ENCODE measurements around the gene SKAP1. TPM values are rescaled to one million over a fixed set of nuclear protein-coding genes. Genes with fewer than 3 reads are reported as not detected.

Gene SKAP1
- total and polyA plus RNA-seq, 2 donors (not counting 1 experiment from before 2014, with no cell fraction given): not detected

GRCh38 chr17:48229936-48230335 lies 200.1 kb downstream of the SKAP1 start:
- no peaks in the 10 kb centered on the region for H3K79me2 ChIP-seq (ENCODE audit: control insufficient read depth, insufficient read depth, low read length)
- H3K4me3 ChIP-seq (replicated peaks in 1 of 4; ENCODE audit: control extremely low read depth in 1 of 4, insufficient read depth in 1 of 4, low read depth in 3 of 4, low read length in 4 of 4): no peak overlapping the region
- no peak overlapping the region for H3K4me2 ChIP-seq (ENCODE audit: extremely low read depth, insufficient read depth, low read length)
- H3K9me3 ChIP-seq (ENCODE audit: control insufficient read depth, insufficient read depth, low read depth, low read length): no peaks in the 10 kb centered on the region
- H3K9ac ChIP-seq (ENCODE audit: insufficient read depth, low read length): no peak overlapping the region
- no peak overlapping the region for H2AFZ ChIP-seq (ENCODE audit: low read length)
- H3K36me3 ChIP-seq (ENCODE audit: control insufficient read depth, insufficient read depth, low read length): no peaks in the 10 kb centered on the region
- DNase-seq (ENCODE audit: low read depth in 2 of 2): no peak
- H3K4me1 ChIP-seq (ENCODE audit: control insufficient read depth, extremely low read depth, insufficient read depth, low read length): no peaks in the 10 kb centered on the region
- no peak for TF ChIP-seq EZH2 (IDR thresholded peaks at IDR 0.05; ENCODE audit: low read length, missing control alignments)
- TF ChIP-seq CTCF (conservative IDR thresholded peaks at IDR 0.05 in 1 of 2, IDR thresholded peaks at IDR 0.05 in 1 of 2; ENCODE audit: low read depth in 1 of 2, low read length in 2 of 2): no peak
- H3K27me3 ChIP-seq (ENCODE audit: control insufficient read depth, insufficient read depth, low read length): peaks cover 29% of the 10 kb centered on the region
- H3K27ac ChIP-seq (ENCODE audit: insufficient read depth, low read length): no peak overlapping the region
- H4K20me1 ChIP-seq (ENCODE audit: control insufficient read depth, extremely low read depth, insufficient read depth, low read length): no peaks in the 10 kb centered on the region

GRCh38 chr17:48228720-48229119 lies 201.3 kb downstream of the SKAP1 start:
- TF ChIP-seq CTCF (conservative IDR thresholded peaks at IDR 0.05 in 1 of 2, IDR thresholded peaks at IDR 0.05 in 1 of 2; ENCODE audit: low read depth in 1 of 2, low read length in 2 of 2) (no peak), EZH2 (IDR thresholded peaks at IDR 0.05; ENCODE audit: low read length, missing control alignments) (no peak)

GRCh38 chr17:48225725-48226567 lies 204.1 kb downstream of the SKAP1 start:
- no peaks in the 10 kb centered on the region for H3K79me2 ChIP-seq (ENCODE audit: control insufficient read depth, insufficient read depth, low read length)
- no peak for TF ChIP-seq EZH2 (IDR thresholded peaks at IDR 0.05; ENCODE audit: low read length, missing control alignments)
- no peak for TF ChIP-seq CTCF (conservative IDR thresholded peaks at IDR 0.05 in 1 of 2, IDR thresholded peaks at IDR 0.05 in 1 of 2; ENCODE audit: low read depth in 1 of 2, low read length in 2 of 2)
- no peak overlapping the region for H3K27ac ChIP-seq (ENCODE audit: insufficient read depth, low read length)
- DNase-seq (ENCODE audit: low read depth in 2 of 2): no peak
- H3K27me3 ChIP-seq (ENCODE audit: control insufficient read depth, insufficient read depth, low read length): peaks cover 30% of the 10 kb centered on the region
- no peaks in the 10 kb centered on the region for H3K4me1 ChIP-seq (ENCODE audit: control insufficient read depth, extremely low read depth, insufficient read depth, low read length)
- no peak overlapping the region for H3K4me2 ChIP-seq (ENCODE audit: extremely low read depth, insufficient read depth, low read length)
- no peak overlapping the region for H2AFZ ChIP-seq (ENCODE audit: low read length)
- no peak overlapping the region for H3K9ac ChIP-seq (ENCODE audit: insufficient read depth, low read length)
- H3K9me3 ChIP-seq (ENCODE audit: control insufficient read depth, insufficient read depth, low read depth, low read length): no peaks in the 10 kb centered on the region
- H4K20me1 ChIP-seq (ENCODE audit: control insufficient read depth, extremely low read depth, insufficient read depth, low read length): no peaks in the 10 kb centered on the region
- no peaks in the 10 kb centered on the region for H3K36me3 ChIP-seq (ENCODE audit: control insufficient read depth, insufficient read depth, low read length)
- H3K4me3 ChIP-seq (replicated peaks in 1 of 4; ENCODE audit: control extremely low read depth in 1 of 4, insufficient read depth in 1 of 4, low read depth in 3 of 4, low read length in 4 of 4): no peak overlapping the region

More at GRCh38 chr17:48228720-48229119, 201.3 kb downstream of the SKAP1 start:
- H2AFZ ChIP-seq (ENCODE audit: low read length): no peak overlapping the region
- no peaks in the 10 kb centered on the region for H4K20me1 ChIP-seq (ENCODE audit: control insufficient read depth, extremely low read depth, insufficient read depth, low read length)
- no peak overlapping the region for H3K27ac ChIP-seq (ENCODE audit: insufficient read depth, low read length)
- no peak overlapping the region for H3K4me3 ChIP-seq (replicated peaks in 1 of 4; ENCODE audit: control extremely low read depth in 1 of 4, insufficient read depth in 1 of 4, low read depth in 3 of 4, low read length in 4 of 4)
- H3K79me2 ChIP-seq (ENCODE audit: control insufficient read depth, insufficient read depth, low read length): no peaks in the 10 kb centered on the region
- H3K4me2 ChIP-seq (ENCODE audit: extremely low read depth, insufficient read depth, low read length): no peak overlapping the region
- DNase-seq (ENCODE audit: low read depth in 2 of 2): no peak
- H3K9ac ChIP-seq (ENCODE audit: insufficient read depth, low read length): no peak overlapping the region
- H3K27me3 ChIP-seq (ENCODE audit: control insufficient read depth, insufficient read depth, low read length): peaks cover 36% of the 10 kb centered on the region
- no peaks in the 10 kb centered on the region for H3K36me3 ChIP-seq (ENCODE audit: control insufficient read depth, insufficient read depth, low read length)
- no peaks in the 10 kb centered on the region for H3K9me3 ChIP-seq (ENCODE audit: control insufficient read depth, insufficient read depth, low read depth, low read length)
- H3K4me1 ChIP-seq (ENCODE audit: control insufficient read depth, extremely low read depth, insufficient read depth, low read length): no peaks in the 10 kb centered on the region
